ENCODE measurements around the gene PYDC1.
"Not testable (repeated sequence)": the region's sequence is repeated elsewhere in the genome, so short reads cannot be mapped to it uniquely, and the experiment has no call there.

The PYDC1 gene

DNA sequence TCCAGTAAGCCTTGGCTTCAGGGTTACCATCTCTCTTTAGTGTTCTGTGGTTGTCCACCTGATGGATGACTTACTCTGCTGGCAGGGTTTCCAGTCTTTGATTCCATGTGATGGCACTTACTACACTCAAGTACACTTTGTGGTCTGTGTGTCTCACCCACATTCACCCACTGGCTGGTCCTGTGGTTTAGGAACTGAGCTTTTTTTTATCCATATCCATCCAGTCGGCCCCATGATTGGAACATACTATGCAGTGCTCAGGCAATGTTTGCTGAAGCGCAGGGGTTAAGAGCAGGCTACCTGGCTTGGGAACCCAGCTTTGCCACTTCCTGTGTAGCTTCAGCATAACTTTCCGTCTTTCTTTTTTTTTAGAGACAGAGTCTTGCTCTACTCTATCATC lies 39.8 kb downstream of the PYDC1 start:
- no peak for DNase-seq

DNA sequence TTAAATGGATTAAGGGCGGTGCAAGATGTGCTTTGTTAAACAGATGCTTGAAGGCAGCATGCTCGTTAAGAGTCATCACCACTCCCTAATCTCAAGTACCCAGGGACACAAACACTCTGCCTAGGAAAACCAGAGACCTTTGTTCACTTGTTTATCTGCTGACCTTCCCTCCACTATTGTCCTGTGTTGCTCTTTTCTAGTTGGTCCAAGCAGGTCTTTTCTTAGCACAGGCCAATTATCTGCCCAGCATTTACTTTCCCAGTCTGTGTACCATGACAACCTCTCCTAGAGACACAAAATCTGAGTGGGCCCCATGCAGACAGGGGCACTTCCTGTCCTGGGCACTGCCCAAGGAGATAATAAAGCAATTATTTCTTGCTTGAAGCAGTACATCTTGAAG lies 46.9 kb downstream of the PYDC1 start:
- not testable (repeated sequence) for DNase-seq

DNA sequence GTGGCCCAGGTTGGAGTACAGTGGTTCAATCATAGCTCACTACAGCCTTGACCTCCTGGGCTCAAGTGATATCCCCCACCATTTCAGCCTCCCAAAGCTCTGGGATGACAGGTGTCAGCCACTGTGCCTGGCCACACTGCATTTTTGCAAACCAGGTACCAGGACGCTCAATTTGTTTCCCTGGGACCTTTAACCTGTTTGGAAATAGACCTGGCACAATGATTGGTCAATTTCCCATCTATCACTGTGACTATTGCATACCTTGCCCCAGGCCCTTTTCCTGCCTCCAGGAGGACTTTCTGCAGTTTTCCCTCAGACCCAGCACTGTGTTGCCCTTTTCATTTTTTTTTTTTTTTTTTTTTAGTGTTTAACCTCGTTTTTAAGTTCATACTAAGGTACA lies 48.1 kb downstream of the PYDC1 start:
- no peak for DNase-seq

DNA sequence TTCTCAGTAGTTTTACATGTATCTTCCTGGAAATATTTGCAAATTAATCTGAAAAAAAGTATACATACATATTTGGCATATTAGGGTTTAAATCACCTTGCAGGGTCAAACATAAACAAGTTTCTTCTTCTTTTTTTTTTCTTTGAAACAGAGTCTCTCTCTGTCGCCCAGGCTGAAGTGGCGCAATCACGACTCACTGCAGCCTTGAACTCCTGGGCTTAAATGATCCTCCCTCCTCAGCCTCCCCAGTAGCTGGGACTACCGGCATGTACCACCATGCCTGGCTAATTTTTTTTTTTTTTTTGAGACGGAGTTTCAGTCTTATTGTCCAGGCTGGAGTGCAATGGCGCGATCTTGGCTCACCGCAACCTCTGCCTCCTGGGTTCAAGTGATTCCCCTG lies 49.6 kb downstream of the PYDC1 start:
- no peak for DNase-seq
